Left ventricle myocardium inferior (tissue), 1 donor: ENCODE measurements around the gene FOXO3. TPM values are rescaled to one million over a fixed set of nuclear protein-coding genes. Genes with fewer than 3 reads are reported as not detected.

ENCODE experiments used
- DNase-seq: peaks from one replicate; pipeline ENCODE4 v3.0.0-alpha.2; 2020
- H3K27ac ChIP-seq: fragments of 200-600 bp; replicated peaks from 2 replicates; pipeline ENCODE4 v1.8.0; 2021
- H3K27me3 ChIP-seq: fragments of 200-600 bp; 2 replicates; pipeline ENCODE4 v1.8.0; 2021; ENCODE audit warnings: low read depth
- H3K36me3 ChIP-seq: fragments of 200-600 bp; 2 replicates; pipeline ENCODE4 v1.8.0; 2021
- H3K4me1 ChIP-seq: fragments of 200-600 bp; 2 replicates; pipeline ENCODE4 v1.8.0; 2021
- H3K4me3 ChIP-seq: fragments of 200-600 bp; 2 replicates; pipeline ENCODE4 v1.8.0; 2021; ENCODE audit warnings: mild to moderate bottlenecking, moderate library complexity
- H3K9me3 ChIP-seq: fragments of 200-600 bp; replicated peaks from 2 replicates; pipeline ENCODE4 v1.8.0; 2021
- intact Hi-C: fragments of 100-400 bp; cut with micrococcal nuclease; formaldehyde crosslinking; loops from one replicate; pipeline ENCODE4 v1.11.0; 2022
- total RNA-seq: library from RNA; stranded (reverse); fragmentation: NEBNext Ultra II Directional; extraction: Animal tissue kit (Norgen Biotek cat#: 25700); gene quantifications from one replicate; pipeline ENCODE4 v1.2.1, GENCODE V29; 2021
- TF ChIP-seq, protein P1 (sequence below): fragments of 200-600 bp; IDR thresholded peaks from 2 replicates; pipeline ENCODE4 v1.8.0; 2021; ENCODE audit warnings: antibody characterized with exemption, mild to moderate bottlenecking, borderline replicate concordance
- donor health status: DM: no; HTN: yes; CAD: no; lungs with severe emphysema.

Gene FOXO3
- total RNA-seq, 1 donor from 2014 or later: 34.8 TPM

GRCh38 chr6:108733051-108733450, 172.3 kb downstream of the FOXO3 start:
- H3K36me3 ChIP-seq: no peaks in the 10 kb centered on the region
- intact Hi-C loops: no loop called here
- H3K4me3 ChIP-seq: no peak overlapping the region
- no peaks in the 10 kb centered on the region for H3K27me3 ChIP-seq
- no peak overlapping the region for H3K27ac ChIP-seq
- no peak for DNase-seq
- peaks cover 15% of the 10 kb centered on the region for H3K4me1 ChIP-seq
- no peaks in the 10 kb centered on the region for H3K9me3 ChIP-seq
- TF ChIP-seq, protein P1, sequence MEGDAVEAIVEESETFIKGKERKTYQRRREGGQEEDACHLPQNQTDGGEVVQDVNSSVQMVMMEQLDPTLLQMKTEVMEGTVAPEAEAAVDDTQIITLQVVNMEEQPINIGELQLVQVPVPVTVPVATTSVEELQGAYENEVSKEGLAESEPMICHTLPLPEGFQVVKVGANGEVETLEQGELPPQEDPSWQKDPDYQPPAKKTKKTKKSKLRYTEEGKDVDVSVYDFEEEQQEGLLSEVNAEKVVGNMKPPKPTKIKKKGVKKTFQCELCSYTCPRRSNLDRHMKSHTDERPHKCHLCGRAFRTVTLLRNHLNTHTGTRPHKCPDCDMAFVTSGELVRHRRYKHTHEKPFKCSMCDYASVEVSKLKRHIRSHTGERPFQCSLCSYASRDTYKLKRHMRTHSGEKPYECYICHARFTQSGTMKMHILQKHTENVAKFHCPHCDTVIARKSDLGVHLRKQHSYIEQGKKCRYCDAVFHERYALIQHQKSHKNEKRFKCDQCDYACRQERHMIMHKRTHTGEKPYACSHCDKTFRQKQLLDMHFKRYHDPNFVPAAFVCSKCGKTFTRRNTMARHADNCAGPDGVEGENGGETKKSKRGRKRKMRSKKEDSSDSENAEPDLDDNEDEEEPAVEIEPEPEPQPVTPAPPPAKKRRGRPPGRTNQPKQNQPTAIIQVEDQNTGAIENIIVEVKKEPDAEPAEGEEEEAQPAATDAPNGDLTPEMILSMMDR: no peak

- H3K9me3 ChIP-seq: no peaks in the 10 kb centered on the region
- no peak for DNase-seq
- TF ChIP-seq, protein P1: no peak
- no peaks in the 10 kb centered on the region for H3K36me3 ChIP-seq
- intact Hi-C loops: no loop called here
- no peaks in the 10 kb centered on the region for H3K27me3 ChIP-seq
- no peak overlapping the region for H3K4me3 ChIP-seq
- H3K4me1 ChIP-seq: peaks cover 21% of the 10 kb centered on the region
- no peak overlapping the region for H3K27ac ChIP-seq
These were observed 173.1 kb downstream of the FOXO3 start for GRCh38 chr6:108733706-108734265.
